ENCODE results near the gene GABRB2. TPM values are rescaled to one million over a fixed set of nuclear protein-coding genes. Genes with fewer than 3 reads are reported as not detected.

Gene GABRB2
- total RNA-seq, 2 experiments from 2014 or later: not detected

GRCh38 chr5:161314033-161314432 lies 232.5 kb downstream of the GABRB2 start:
- no peaks in the 10 kb centered on the region for H3K36me3 Mint-ChIP-seq (ENCODE audit: low read depth)
- CTCF ChIA-PET: no interaction called here
- ATAC-seq (no peak), DNase-seq (no peak)
- peaks cover 3% of the 10 kb centered on the region for H3K9me3 Mint-ChIP-seq
- no peaks in the 10 kb centered on the region for H3K27me3 Mint-ChIP-seq
- no peaks in the 10 kb centered on the region for H3K4me1 Mint-ChIP-seq (ENCODE audit: low read depth)
- intact Hi-C loops (cut with micrococcal nuclease): no loop called here
- no peak overlapping the region for H3K27ac Mint-ChIP-seq
- POLR2A ChIA-PET: no interaction called here
- H3K4me3 Mint-ChIP-seq: no peak overlapping the region
- TF ChIP-seq CTCF (IDR thresholded peaks at IDR 0.05): no peak

- ChIA-PET POLR2A (no interaction called here), CTCF (no interaction called here)
- no peak for TF ChIP-seq CTCF (IDR thresholded peaks at IDR 0.05)
- H3K36me3 Mint-ChIP-seq (ENCODE audit: low read depth): no peaks in the 10 kb centered on the region
- H3K27me3 Mint-ChIP-seq: no peaks in the 10 kb centered on the region
- no peak for ATAC-seq
- intact Hi-C loops (cut with micrococcal nuclease): no loop called here
- no peaks in the 10 kb centered on the region for H3K4me1 Mint-ChIP-seq (ENCODE audit: low read depth)
- peaks cover 6% of the 10 kb centered on the region for H3K9me3 Mint-ChIP-seq
- H3K4me3 Mint-ChIP-seq: no peak overlapping the region
- H3K27ac Mint-ChIP-seq: no peak overlapping the region
- no peak for DNase-seq
These were observed 233.6 kb downstream of the GABRB2 start for GRCh38 chr5:161312882-161313281.

GRCh38 chr5:161311965-161312364 lies 234.6 kb downstream of the GABRB2 start:
- Mint-ChIP-seq H3K4me1 (ENCODE audit: low read depth) (no peaks in the 10 kb centered on the region), H3K9me3 (peaks cover 6% of the 10 kb centered on the region), H3K27ac (no peak overlapping the region), H3K36me3 (ENCODE audit: low read depth) (no peaks in the 10 kb centered on the region), H3K27me3 (no peaks in the 10 kb centered on the region), H3K4me3 (no peak overlapping the region)
- intact Hi-C loops (cut with micrococcal nuclease): no loop called here
- TF ChIP-seq CTCF (IDR thresholded peaks at IDR 0.05): no peak
- no peak for ATAC-seq
- ChIA-PET POLR2A (interaction anchor here (0.5 kb wide), 1 partner anchor 82 kb away, joined by 3 read pairs; no protein-coding TSS in a partner anchor), CTCF (no interaction called here)
- DNase-seq: no peak

- Mint-ChIP-seq H3K4me3 (no peak overlapping the region), H3K36me3 (ENCODE audit: low read depth) (no peaks in the 10 kb centered on the region), H3K9me3 (peaks cover 6% of the 10 kb centered on the region), H3K27me3 (no peaks in the 10 kb centered on the region), H3K27ac (no peak overlapping the region), H3K4me1 (ENCODE audit: low read depth) (no peaks in the 10 kb centered on the region)
- ATAC-seq (no peak), DNase-seq (no peak)
- no peak for TF ChIP-seq CTCF (IDR thresholded peaks at IDR 0.05)
- CTCF ChIA-PET: no interaction called here
- intact Hi-C loops (cut with micrococcal nuclease): no loop called here
- POLR2A ChIA-PET: interaction anchor here (0.5 kb wide), 1 partner anchor 82 kb away, joined by 3 read pairs; no protein-coding TSS in a partner anchor
These were observed 235.3 kb downstream of the GABRB2 start for GRCh38 chr5:161311146-161311708.

- intact Hi-C loops (cut with micrococcal nuclease): no loop called here
- peaks cover 6% of the 10 kb centered on the region for H3K9me3 Mint-ChIP-seq
- H3K27ac Mint-ChIP-seq: no peak overlapping the region
- H3K4me1 Mint-ChIP-seq (ENCODE audit: low read depth): no peaks in the 10 kb centered on the region
- CTCF ChIA-PET: interaction anchor here (0.6 kb wide), 1 partner anchor 242 kb away, joined by 3 read pairs; no protein-coding TSS in a partner anchor
- no peak overlapping the region for H3K4me3 Mint-ChIP-seq
- no peak for ATAC-seq
- no peaks in the 10 kb centered on the region for H3K27me3 Mint-ChIP-seq
- POLR2A ChIA-PET: no interaction called here
- H3K36me3 Mint-ChIP-seq (ENCODE audit: low read depth): no peaks in the 10 kb centered on the region
- TF ChIP-seq CTCF (IDR thresholded peaks at IDR 0.05): no peak
- DNase-seq: no peak
These were observed 240.1 kb downstream of the GABRB2 start for GRCh38 chr5:161306351-161306995.

Measured in activated CD8-positive, alpha-beta T cell treated with anti-CD3 and anti-CD28 coated beads for 36 hours (primary cell).